GM18517 (cell line): ENCODE data around the gene CCR5.

Source experiments
- ATAC-seq: cut with Tn5 transposase; IDR thresholded peaks from one replicate; pipeline ENCODE4 v1.9.1; 2021; ENCODE audit warnings: mild to moderate bottlenecking, moderate library complexity; ENCODE audit not compliant: unreplicated experiment

CCR5 gene

DNA sequence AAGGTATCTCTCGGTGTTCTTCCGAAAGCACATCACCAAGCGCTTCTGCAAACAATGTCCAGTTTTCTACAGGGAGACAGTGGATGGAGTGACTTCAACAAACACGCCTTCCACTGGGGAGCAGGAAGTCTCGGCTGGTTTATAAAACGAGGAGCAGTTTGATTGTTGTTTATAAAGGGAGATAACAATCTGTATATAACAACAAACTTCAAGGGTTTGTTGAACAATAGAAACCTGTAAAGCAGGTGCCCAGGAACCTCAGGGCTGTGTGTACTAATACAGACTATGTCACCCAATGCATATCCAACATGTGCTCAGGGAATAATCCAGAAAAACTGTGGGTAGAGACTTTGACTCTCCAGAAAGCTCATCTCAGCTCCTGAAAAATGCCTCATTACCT lies 12.3 kb upstream of the CCR5 start:
- no peak for ATAC-seq

DNA sequence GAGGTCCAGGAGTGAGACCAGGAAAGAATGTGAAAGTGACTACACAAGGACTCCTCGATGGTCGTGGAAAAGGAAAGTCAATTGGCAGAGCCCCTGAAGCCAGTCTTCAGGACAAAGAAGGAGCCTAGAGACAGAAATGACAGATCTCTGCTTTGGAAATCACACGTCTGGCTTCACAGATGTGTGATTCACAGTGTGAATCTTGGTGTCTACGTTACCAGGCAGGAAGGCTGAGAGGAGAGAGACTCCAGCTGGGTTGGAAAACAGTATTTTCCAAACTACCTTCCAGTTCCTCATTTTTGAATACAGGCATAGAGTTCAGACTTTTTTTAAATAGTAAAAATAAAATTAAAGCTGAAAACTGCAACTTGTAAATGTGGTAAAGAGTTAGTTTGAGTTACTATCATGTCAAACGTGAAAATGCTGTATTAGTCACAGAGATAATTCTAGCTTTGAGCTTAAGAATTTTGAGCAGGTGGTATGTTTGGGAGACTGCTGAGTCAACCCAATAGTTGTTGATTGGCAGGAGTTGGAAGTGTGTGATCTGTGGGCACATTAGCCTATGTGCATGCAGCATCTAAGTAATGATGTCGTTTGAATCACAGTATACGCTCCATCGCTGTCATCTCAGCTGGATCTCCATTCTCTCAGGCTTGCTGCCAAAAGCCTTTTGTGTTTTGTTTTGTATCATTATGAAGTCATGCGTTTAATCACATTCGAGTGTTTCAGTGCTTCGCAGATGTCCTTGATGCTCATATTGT lies 10.8 kb upstream of the CCR5 start:
- peak; percentile 60 for ATAC-seq

DNA sequence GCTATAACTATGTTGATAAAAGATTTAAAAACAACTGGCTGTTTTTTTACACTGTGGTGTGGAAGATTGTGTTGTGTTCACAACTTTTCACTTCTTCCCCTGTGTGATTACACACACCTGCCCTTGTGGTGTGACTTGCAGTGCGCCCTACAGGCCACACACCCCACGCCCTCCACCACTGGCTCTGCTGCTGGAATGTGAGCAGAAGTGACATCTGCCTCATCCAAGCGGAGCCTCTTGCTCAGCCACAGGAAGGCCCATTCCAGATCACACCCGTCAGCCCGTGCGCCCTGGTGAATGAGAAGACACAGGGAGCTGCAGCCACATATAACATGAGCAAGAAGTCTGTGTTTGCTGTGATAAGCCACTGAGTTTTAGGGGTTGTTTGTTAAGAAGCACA lies 9.8 kb upstream of the CCR5 start:
- ATAC-seq = no peak

DNA sequence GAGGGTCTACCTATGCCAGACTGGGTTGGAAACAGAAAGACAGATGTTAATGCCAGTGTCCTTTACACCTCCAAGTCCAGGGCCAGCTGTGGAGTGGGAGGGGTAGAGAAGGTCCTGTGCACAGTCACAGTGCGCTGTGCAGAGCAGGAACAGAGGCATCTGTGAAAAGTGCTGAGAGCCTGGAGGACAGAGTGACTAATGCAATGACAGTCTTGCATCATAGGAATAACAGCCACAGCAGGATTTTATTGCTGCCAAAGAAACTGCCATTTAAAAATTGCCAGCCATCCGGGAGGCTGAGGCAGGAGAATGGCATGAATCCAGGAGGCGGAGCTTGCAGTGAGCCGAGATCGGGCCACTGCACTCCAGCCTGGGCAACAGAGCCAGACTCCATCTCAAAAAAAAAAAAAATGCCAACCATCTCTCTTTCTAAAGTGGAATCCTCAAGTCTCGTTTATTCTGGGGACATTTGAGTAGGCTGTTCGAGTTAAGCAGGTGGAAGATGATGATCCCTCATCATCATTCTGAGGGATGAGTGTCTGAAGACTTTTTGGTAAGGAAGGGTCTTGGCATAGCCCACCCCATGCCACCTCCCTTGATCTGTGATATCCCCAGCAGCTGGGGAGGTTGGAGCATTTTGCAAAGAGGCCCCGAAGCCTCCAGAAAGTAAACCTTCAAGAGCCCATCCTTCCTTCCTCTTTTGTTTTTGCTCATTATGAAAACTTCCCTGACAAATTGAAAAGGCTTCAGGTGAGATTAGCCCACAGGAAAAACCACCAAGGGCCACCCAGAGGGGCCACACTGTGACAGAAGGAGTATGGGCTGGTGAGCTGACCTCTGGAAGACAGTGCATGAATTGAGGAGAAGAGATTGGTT lies 9.1 kb upstream of the CCR5 start:
- ATAC-seq = no peak

DNA sequence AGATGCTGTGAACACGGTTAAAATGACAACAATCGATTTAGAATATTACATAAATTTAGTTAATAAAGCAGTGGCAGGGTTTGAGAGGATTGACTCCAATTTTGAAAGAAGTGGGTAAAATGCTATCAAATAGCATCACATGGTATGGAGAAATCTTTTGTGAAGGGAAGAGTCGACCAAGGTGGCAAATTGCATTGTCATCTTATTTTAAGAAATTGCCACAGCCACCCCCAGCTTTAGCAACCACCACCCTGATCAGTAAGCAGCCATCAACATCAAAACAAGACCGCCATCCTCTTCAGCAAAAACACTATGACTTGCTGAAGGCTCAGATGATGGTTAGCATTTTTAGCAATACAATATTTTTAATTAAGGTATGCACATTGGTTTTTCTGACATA lies 5.7 kb upstream of the CCR5 start:
- ATAC-seq = no peak

DNA sequence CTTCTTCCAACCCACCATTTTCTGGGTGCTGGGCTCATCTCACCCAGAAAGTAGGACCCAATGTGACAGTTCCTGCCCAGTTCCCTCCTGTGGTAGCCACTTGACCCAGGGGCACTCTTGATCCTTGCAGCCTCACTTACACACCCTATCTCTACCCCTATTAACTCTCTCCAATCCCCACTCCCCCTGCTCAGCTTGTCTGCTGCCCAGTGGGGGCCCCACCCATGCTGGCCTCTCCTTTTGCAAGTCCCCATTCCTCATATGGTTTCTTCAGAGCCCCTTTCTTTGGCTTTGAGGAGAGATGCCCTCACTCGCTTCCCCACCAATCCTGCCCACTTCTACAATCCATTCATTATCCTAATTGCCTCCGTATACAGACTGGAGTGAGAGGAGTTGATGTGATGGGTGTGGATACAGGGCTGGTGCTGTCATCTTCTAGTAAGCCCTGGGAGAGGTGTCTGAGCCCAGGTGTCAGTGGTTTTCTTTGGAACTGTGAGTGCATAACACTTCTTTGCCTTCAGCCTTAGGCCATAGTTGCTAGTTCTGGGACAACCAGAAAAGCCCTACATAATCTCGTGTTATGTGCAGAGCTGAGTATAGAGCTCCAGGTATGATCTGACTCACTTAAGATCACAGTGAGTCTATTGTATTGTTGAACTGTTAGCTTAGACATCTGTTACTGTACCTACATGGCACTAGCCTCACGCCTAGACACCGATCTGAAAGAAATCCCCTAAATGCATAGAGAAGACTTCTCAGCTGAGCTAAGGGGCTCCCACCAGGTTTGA lies 4.8 kb upstream of the CCR5 start:
- ATAC-seq = no peak

DNA sequence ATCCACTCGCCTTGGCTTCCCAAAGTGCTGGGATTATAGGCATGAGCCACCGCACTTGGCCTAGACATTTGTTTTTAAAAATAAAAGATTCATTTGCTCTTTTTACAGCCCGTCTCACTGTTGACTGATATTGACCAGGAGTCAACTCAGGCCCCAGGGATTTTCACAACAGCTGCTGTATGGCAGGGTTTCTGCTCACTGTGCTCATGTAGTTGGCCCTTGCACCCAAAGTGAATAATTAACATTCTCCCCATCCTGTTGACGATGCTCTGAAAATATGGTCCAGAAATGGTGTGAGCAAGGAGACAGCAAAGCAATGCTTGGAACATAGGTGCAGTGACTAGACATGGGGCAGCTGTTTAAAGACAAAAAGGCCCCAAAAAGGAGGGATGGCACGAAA lies 2.9 kb upstream of the CCR5 start:
- ATAC-seq = no peak

DNA sequence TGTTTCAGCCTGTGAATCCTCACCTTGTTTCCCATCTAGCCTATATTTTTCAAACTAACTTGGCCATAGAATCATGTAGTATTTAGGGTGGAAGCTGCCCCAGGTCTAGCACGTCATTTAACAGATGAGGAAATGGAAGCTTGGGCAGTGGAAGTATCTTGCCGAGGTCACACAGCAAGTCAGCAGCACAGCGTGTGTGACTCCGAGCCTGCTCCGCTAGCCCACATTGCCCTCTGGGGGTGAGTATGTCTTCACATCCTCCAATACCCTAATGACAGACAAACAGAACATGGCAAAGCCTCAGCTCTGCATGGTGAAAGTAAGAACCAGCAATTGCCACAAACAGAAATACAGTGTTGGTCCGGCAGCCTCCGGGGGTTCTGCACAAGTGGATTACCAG lies 2.2 kb upstream of the CCR5 start:
- ATAC-seq = no peak

DNA sequence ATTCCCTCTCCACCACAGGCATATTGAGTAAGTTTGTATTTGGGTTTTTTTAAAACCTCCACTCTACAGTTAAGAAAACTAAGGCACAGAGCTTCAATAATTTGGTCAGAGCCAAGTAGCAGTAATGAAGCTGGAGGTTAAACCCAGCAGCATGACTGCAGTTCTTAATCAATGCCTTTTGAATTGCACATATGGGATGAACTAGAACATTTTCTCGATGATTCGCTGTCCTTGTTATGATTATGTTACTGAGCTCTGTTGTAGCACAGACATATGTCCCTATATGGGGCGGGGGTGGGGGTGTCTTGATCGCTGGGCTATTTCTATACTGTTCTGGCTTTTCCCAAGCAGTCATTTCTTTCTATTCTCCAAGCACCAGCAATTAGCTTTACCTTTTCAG lies 1.6 kb upstream of the CCR5 start:
- no peak for ATAC-seq

DNA sequence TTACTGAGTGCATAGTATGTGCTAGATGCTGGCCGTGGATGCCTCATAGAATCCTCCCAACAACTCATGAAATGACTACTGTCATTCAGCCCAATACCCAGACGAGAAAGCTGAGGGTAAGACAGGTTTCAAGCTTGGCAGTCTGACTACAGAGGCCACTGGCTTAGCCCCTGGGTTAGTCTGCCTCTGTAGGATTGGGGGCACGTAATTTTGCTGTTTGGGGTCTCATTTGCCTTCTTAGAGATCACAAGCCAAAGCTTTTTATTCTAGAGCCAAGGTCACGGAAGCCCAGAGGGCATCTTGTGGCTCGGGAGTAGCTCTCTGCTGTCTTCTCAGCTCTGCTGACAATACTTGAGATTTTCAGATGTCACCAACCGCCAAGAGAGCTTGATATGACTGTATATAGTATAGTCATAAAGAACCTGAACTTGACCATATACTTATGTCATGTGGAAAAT lies 1.0 kb upstream of the CCR5 start:
- peak; percentile 70 for ATAC-seq

DNA sequence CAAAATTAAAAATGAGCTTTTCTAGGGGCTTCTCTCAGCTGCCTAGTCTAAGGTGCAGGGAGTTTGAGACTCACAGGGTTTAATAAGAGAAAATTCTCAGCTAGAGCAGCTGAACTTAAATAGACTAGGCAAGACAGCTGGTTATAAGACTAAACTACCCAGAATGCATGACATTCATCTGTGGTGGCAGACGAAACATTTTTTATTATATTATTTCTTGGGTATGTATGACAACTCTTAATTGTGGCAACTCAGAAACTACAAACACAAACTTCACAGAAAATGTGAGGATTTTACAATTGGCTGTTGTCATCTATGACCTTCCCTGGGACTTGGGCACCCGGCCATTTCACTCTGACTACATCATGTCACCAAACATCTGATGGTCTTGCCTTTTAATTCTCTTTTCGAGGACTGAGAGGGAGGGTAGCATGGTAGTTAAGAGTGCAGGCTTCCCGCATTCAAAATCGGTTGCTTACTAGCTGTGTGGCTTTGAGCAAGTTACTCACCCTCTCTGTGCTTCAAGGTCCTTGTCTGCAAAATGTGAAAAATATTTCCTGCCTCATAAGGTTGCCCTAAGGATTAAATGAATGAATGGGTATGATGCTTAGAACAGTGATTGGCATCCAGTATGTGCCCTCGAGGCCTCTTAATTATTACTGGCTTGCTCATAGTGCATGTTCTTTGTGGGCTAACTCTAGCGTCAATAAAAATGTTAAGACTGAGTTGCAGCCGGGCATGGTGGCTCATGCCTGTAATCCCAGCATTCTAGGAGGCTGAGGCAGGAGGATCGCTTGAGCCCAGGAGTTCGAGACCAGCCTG lies 984 bp downstream of the CCR5 start:
- no peak for ATAC-seq

DNA sequence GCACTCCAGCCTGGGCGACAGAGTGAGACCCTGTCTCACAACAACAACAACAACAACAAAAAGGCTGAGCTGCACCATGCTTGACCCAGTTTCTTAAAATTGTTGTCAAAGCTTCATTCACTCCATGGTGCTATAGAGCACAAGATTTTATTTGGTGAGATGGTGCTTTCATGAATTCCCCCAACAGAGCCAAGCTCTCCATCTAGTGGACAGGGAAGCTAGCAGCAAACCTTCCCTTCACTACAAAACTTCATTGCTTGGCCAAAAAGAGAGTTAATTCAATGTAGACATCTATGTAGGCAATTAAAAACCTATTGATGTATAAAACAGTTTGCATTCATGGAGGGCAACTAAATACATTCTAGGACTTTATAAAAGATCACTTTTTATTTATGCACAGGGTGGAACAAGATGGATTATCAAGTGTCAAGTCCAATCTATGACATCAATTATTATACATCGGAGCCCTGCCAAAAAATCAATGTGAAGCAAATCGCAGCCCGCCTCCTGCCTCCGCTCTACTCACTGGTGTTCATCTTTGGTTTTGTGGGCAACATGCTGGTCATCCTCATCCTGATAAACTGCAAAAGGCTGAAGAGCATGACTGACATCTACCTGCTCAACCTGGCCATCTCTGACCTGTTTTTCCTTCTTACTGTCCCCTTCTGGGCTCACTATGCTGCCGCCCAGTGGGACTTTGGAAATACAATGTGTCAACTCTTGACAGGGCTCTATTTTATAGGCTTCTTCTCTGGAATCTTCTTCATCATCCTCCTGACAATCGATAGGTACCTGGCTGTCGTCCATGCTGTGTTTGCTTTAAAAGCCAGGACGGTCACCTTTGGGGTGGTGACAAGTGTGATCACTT lies 2.0 kb downstream of the CCR5 start:
- no peak for ATAC-seq

DNA sequence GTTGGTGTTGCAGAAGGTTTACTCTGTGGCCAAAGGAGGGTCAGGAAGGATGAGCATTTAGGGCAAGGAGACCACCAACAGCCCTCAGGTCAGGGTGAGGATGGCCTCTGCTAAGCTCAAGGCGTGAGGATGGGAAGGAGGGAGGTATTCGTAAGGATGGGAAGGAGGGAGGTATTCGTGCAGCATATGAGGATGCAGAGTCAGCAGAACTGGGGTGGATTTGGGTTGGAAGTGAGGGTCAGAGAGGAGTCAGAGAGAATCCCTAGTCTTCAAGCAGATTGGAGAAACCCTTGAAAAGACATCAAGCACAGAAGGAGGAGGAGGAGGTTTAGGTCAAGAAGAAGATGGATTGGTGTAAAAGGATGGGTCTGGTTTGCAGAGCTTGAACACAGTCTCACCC lies 4.0 kb downstream of the CCR5 start:
- no peak for ATAC-seq

DNA sequence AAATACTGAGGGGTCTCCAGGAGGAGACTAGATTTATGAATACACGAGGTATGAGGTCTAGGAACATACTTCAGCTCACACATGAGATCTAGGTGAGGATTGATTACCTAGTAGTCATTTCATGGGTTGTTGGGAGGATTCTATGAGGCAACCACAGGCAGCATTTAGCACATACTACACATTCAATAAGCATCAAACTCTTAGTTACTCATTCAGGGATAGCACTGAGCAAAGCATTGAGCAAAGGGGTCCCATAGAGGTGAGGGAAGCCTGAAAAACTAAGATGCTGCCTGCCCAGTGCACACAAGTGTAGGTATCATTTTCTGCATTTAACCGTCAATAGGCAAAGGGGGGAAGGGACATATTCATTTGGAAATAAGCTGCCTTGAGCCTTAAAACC lies 4.5 kb downstream of the CCR5 start:
- no peak for ATAC-seq

DNA sequence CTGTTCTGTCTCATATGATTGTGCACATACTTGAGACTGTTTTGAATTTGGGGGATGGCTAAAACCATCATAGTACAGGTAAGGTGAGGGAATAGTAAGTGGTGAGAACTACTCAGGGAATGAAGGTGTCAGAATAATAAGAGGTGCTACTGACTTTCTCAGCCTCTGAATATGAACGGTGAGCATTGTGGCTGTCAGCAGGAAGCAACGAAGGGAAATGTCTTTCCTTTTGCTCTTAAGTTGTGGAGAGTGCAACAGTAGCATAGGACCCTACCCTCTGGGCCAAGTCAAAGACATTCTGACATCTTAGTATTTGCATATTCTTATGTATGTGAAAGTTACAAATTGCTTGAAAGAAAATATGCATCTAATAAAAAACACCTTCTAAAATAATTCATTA lies 5.1 kb downstream of the CCR5 start:
- no peak for ATAC-seq

DNA sequence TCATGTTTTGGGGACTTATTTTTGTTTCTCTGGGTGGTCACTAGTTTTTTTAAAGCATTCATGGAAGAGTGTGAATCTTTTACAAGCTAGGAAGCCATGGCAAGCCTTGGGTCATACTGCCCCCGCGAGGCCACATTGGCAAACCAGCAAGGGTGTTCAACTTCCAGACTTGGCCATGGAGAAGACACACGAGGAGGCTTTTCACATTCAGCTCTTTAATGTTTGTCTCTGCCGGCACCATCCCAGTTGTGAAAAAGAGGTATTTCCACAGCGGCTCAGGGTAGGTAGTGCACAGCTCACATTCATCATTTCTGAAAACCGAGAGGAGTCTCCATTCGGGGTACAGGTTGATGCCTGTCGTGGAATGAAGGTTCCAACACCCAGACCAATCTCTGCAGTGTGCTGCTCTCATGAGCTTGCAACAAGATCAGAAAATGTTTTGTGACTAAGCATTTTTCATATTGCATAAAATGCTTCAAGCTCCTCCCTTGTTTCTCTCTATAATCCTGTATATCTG lies 7.7 kb downstream of the CCR5 start:
- ATAC-seq = no peak

DNA sequence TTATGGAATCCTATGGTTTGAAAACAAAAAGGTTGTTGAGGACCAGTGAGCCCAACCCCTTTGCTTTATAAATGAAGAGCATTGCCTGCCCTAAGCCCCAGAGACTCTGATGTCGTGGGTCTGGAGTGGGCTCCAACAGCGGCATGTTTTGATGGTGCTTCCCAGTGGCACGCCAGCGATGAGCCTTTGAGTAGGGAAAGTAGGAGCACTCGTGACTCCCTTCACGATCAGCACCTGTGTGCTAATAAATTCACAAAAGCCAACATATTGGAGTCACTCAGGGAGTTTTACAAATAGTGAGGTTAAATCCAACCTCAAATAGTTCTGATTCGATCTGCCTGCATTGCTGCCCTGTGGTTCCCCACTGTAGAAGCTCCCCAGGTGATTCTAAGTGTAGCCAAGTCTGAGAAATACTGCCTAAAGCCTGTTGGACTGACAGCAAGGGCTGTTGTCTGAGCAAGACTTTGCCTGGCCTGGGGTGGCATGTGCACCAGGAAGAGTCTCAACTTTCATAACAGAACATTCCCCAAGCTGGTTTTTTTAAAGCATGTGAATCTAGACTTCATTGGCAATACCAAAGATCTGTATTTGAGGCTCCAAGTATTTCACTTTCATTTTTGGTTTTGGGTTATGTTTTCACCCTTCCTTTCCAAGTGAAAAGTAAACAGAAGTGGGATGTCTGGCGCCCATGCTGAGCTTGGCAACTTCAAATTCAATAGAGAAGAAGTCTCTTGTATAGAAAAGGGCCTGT lies 9.9 kb downstream of the CCR5 start:
- no peak for ATAC-seq

DNA sequence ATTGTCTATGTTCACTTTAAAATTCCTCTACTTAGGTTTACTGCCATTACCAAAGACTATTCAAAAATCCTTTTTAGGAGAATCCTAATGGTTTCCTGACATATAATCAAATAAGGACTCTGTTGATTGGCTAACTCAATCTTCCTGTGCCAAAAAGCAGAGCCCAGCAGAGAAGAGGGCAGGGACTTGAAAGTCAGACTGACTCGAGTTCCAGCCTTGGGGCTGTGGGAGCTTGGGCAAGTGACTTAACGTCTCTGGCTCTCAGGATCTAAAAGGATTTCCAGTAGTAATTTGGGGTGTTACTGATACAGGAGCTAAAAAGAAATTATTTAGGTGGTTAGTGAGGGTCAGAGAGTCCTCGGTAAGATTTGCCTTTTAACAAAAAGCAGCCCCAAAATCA lies 10.9 kb downstream of the CCR5 start:
- ATAC-seq = no peak
